MM.1S (cell line): Measurements from ENCODE around the gene STRA6.

Experiments used
- EZH2 ChIP-seq: fragments of 300-600 bp; sonication (generic); optimal IDR thresholded peaks from 2 replicates; pipeline ENCODE3; 2017; ENCODE audit warnings: low read depth, mild to moderate bottlenecking, antibody characterized with exemption, low read length, mixed read lengths
- EZH2phosphoT487 ChIP-seq: fragments of 300-600 bp; sonication (generic); IDR thresholded peaks from 2 replicates; pipeline ENCODE4 v1.6.1; 2018; ENCODE audit warnings: antibody characterized with exemption, low read length
- TF ChIP-seq, protein P1 (sequence below): fragments of 300-600 bp; sonication (generic); IDR thresholded peaks from 2 replicates; pipeline ENCODE4 v1.5.1; 2016; ENCODE audit warnings: antibody characterized with exemption, low read length, mixed read lengths

DNA sequence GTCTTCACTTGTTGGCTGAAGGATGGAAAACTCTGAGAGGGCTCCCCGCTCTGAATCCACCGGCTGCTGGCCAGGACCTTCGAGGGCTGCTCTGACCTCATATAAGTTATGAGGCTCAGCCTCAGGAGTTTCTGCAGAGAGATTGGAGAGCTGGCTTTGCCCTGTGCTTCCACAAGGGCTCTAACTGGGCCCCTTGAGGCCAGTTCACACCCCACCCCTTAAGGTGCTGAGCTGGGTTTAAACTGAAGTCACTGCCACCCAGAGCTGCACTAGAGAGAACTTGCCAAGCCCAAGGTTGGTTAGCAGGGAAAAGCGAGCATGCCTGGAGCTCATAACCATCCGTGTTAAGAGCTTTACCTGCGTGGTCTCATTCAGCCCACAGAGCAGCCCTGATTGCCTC is 30.8 kb upstream of the STRA6 start:
- TF ChIP-seq, protein P1, sequence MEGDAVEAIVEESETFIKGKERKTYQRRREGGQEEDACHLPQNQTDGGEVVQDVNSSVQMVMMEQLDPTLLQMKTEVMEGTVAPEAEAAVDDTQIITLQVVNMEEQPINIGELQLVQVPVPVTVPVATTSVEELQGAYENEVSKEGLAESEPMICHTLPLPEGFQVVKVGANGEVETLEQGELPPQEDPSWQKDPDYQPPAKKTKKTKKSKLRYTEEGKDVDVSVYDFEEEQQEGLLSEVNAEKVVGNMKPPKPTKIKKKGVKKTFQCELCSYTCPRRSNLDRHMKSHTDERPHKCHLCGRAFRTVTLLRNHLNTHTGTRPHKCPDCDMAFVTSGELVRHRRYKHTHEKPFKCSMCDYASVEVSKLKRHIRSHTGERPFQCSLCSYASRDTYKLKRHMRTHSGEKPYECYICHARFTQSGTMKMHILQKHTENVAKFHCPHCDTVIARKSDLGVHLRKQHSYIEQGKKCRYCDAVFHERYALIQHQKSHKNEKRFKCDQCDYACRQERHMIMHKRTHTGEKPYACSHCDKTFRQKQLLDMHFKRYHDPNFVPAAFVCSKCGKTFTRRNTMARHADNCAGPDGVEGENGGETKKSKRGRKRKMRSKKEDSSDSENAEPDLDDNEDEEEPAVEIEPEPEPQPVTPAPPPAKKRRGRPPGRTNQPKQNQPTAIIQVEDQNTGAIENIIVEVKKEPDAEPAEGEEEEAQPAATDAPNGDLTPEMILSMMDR, result no peak
- TF ChIP-seq EZH2phosphoT487 (no peak), EZH2 (no peak)
